ENCODE measurements around the gene VOPP1.
"Not testable (repeated sequence)": the region's sequence is repeated elsewhere in the genome, so short reads cannot be mapped to it uniquely, and the experiment has no call there.

Gene VOPP1

GRCh38 chr7:55472406-55472805 is 99.9 kb downstream of the VOPP1 start:
- H3K27ac Mint-ChIP-seq: peak overlapping the region; percentile 58
- ATAC-seq: not testable (repeated sequence)

GRCh38 chr7:55471594-55471993 is 100.7 kb downstream of the VOPP1 start:
- Mint-ChIP-seq H3K4me1 (peaks cover 59% of the 10 kb centered on the region), H3K27ac (peak overlapping the region; percentile 58), H3K36me3 (peaks cover 24% of the 10 kb centered on the region)
- DNase-seq (ENCODE audit: low spot score in 2 of 2); H3K4me3 Mint-ChIP-seq; ATAC-seq; H3K9me3 Mint-ChIP-seq: not testable (repeated sequence)

More at GRCh38 chr7:55472406-55472805, 99.9 kb downstream of the VOPP1 start:
- H3K4me3 Mint-ChIP-seq; H3K9me3 Mint-ChIP-seq; DNase-seq (ENCODE audit: low spot score in 2 of 2): not testable (repeated sequence)
- H3K36me3 Mint-ChIP-seq: peaks cover 28% of the 10 kb centered on the region
- H3K4me1 Mint-ChIP-seq: peaks cover 63% of the 10 kb centered on the region

DNA sequence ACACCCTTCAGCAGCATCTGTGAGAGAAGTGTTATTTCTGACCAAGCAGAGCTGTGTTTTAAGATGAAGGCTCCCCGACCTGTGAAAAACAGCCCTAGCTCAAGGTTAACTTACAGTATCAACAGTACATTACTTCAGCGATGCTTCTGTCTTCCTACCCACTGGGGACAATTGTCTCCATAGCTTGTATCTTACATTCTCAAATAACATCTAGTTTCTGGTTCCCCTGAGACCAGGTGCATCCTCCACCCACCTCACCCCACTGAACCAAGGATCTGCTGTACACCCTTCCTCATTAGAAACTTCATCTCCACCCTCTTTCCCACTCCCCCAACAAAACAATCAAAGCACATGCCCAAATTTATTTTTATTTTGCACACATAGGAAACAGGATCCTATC is 102.0 kb downstream of the VOPP1 start:
- ATAC-seq (no peak), DNase-seq (ENCODE audit: low spot score in 2 of 2) (no peak)
- Mint-ChIP-seq H3K4me3 (no peak overlapping the region), H3K36me3 (peaks cover 27% of the 10 kb centered on the region), H3K27ac (peak overlapping the region; percentile 58), H3K4me1 (peaks cover 46% of the 10 kb centered on the region), H3K9me3 (no peaks in the 10 kb centered on the region)

GRCh38 chr7:55469721-55470120 is 102.6 kb downstream of the VOPP1 start:
- peaks cover 22% of the 10 kb centered on the region for H3K36me3 Mint-ChIP-seq
- ATAC-seq (no peak), DNase-seq (ENCODE audit: low spot score in 2 of 2) (no peak)
- H3K9me3 Mint-ChIP-seq: no peaks in the 10 kb centered on the region
- H3K4me3 Mint-ChIP-seq: no peak overlapping the region
- H3K27ac Mint-ChIP-seq: peak overlapping the region; percentile 57
- peaks cover 40% of the 10 kb centered on the region for H3K4me1 Mint-ChIP-seq

GRCh38 chr7:55469271-55469681 is 103.0 kb downstream of the VOPP1 start:
- peak; percentile 91 for ATAC-seq
- Mint-ChIP-seq H3K9me3 (no peaks in the 10 kb centered on the region), H3K4me1 (peaks cover 36% of the 10 kb centered on the region), H3K36me3 (peaks cover 26% of the 10 kb centered on the region), H3K27ac (peak overlapping the region; percentile 57), H3K4me3 (no peak overlapping the region)
- no peak for DNase-seq (ENCODE audit: low spot score in 2 of 2)

- Mint-ChIP-seq H3K27ac (peak overlapping the region; percentile 57), H3K36me3 (peaks cover 30% of the 10 kb centered on the region)
Measured at GRCh38 chr7:55468495-55468894, 103.8 kb downstream of the VOPP1 start.

DNA sequence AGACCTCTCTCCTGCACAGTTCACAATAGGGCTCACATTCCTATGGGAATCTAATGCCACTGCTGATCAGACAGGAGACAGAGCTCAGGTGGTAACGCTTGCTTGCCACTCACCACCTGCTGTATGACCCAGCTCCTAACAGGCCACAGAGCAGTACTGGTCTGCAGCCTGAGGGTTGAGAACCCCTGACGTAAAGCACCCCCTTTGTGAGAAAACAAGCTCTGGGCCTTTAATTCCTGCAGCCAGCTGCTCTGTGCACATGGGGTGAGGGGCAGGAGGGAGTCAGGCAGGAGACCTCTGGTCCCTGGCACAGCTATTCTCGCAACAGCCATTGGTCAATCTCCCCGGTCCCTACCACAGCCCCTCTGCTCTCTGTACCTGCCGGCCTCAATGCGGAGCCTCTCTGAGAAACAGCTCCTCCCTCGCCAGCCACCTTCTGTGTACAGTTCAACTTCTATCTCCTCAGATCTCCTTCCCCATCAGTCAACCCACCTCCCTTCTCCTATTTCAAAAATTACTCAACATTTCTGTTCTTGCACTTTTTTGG is 105.2 kb downstream of the VOPP1 start:
- Mint-ChIP-seq H3K4me3 (no peak overlapping the region), H3K4me1 (peaks cover 42% of the 10 kb centered on the region), H3K27ac (peak overlapping the region; percentile 37), H3K36me3 (peaks cover 35% of the 10 kb centered on the region), H3K9me3 (peaks cover 3% of the 10 kb centered on the region)
- no peak for ATAC-seq
- peak in 1 of 2 donors; percentile 44 for DNase-seq (ENCODE audit: low spot score in 2 of 2)

More at GRCh38 chr7:55468495-55468894, 103.8 kb downstream of the VOPP1 start:
- Mint-ChIP-seq H3K9me3 (no peaks in the 10 kb centered on the region), H3K4me3 (no peak overlapping the region), H3K4me1 (peaks cover 38% of the 10 kb centered on the region)
- DNase-seq (ENCODE audit: low spot score in 2 of 2) (no peak), ATAC-seq (no peak)

DNA sequence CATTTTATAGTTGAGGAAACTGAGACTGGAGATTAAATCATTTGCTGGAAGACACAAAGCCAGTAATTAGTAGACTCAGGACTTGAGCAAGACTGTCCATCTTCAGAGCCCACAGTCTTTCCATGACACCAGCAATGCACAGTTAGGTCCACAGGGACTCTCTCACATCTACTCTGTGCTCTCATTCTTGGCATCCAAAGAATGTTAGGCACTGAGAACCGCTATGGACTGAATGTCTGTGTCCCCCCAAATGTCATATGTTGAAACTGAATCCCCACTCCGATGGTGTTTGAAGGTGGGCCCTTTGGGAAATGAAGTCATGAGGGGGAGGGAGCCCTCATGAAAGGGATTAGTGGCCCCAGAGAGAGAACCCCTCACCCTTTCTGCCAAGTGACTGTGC is 106.6 kb downstream of the VOPP1 start:
- no peak overlapping the region for H3K27ac Mint-ChIP-seq
- ATAC-seq (no peak), DNase-seq (ENCODE audit: low spot score in 2 of 2) (no peak)
- no peak overlapping the region for H3K4me3 Mint-ChIP-seq
- H3K9me3 Mint-ChIP-seq: peaks cover 3% of the 10 kb centered on the region
- peaks cover 36% of the 10 kb centered on the region for H3K36me3 Mint-ChIP-seq
- H3K4me1 Mint-ChIP-seq: peaks cover 48% of the 10 kb centered on the region

DNA sequence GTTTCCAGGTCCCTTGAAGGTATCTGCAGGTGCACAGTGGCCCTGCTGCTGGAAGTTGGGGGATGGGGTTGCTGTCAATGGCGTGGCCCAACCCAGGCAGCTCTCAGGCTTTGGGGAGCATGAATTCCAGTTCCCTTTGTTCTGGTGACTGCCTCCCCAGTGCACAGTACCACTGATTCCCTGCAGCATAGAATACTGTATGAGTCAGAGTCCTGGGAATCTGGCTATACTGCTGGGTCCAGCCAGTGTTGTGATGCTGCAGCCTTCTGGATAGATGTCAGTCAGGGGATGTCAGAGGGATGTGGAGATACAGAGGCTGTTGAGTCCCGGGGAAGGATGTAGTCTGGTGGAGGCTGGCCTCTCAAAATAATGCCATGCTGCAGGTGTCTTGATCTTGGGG is 107.9 kb downstream of the VOPP1 start:
- ATAC-seq: no peak
- Mint-ChIP-seq H3K27ac (peak overlapping the region; percentile 7), H3K9me3 (peaks cover 12% of the 10 kb centered on the region), H3K36me3 (peaks cover 41% of the 10 kb centered on the region), H3K4me1 (peaks cover 36% of the 10 kb centered on the region), H3K4me3 (no peak overlapping the region)
- peak in 1 of 2 donors; percentile 17 for DNase-seq (ENCODE audit: low spot score in 2 of 2)

DNA sequence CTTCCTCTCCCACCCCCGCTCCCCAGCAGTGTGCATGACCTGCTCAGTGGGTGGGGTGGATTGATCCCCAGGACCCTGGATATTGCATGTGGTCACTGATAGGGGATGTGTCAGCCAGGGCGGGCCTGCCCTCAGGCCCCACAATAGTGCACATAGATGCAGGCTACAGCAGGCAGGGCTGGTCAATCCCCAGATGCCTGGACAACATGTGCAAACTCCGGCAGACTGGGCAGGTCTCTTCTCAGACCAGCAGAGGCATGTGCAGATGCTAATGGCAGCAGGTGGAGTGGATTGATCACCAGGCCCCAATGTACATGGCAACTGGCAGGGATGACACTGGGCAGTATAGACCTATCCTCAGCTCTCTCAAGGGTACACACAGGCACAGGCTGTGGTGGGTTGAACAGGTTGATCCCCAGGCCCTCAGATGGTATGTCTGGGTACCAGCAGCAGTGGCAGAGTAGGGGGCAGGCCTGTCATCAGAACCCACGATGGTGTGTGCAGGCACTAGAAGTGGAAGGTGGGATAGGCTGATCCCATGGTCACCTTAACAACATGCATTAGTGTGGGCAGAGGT is 108.5 kb downstream of the VOPP1 start:
- DNase-seq (ENCODE audit: low spot score in 2 of 2) (no peak), ATAC-seq (no peak)
- Mint-ChIP-seq H3K9me3 (peaks cover 19% of the 10 kb centered on the region), H3K4me3 (no peak overlapping the region), H3K4me1 (peaks cover 32% of the 10 kb centered on the region), H3K27ac (peak overlapping the region; percentile 2), H3K36me3 (peaks cover 41% of the 10 kb centered on the region)

- peaks cover 29% of the 10 kb centered on the region for H3K9me3 Mint-ChIP-seq
- peaks cover 19% of the 10 kb centered on the region for H3K36me3 Mint-ChIP-seq
- no peak for ATAC-seq
- DNase-seq (ENCODE audit: low spot score in 2 of 2): no peak
- H3K4me3 Mint-ChIP-seq: no peak overlapping the region
- H3K27ac Mint-ChIP-seq: no peak overlapping the region
- peaks cover 22% of the 10 kb centered on the region for H3K4me1 Mint-ChIP-seq
Measured at GRCh38 chr7:55458351-55458750, 114.0 kb downstream of the VOPP1 start.

- H3K4me1 Mint-ChIP-seq: peaks cover 22% of the 10 kb centered on the region
- no peak overlapping the region for H3K4me3 Mint-ChIP-seq
- H3K27ac Mint-ChIP-seq: no peak overlapping the region
- H3K36me3 Mint-ChIP-seq: peaks cover 19% of the 10 kb centered on the region
- no peak for DNase-seq (ENCODE audit: low spot score in 2 of 2)
- ATAC-seq: no peak
- H3K9me3 Mint-ChIP-seq: peaks cover 29% of the 10 kb centered on the region
Measured at GRCh38 chr7:55457801-55458200, 114.5 kb downstream of the VOPP1 start.

DNA sequence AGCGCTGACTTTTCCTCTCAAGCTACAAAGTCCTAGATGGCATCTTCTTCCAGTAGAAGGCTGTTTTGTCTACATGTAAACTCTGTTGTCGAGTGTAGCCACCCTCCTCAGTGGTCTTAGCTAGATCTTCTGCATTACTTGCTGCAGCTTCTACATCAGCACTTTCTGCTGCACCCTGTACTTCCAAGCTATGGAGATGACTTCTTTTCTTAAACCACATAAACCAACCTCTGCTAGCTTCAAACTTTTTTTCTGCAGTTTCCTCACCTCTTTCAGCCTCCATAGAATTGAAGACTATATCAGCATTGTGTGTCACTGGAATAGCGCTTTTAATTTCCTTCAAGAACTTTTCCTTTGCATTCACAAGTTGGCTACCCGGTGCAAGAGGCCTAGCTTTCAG is 119.3 kb downstream of the VOPP1 start:
- Mint-ChIP-seq H3K4me1 (peaks cover 13% of the 10 kb centered on the region), H3K9me3 (peaks cover 5% of the 10 kb centered on the region), H3K4me3 (no peak overlapping the region), H3K36me3 (peaks cover 6% of the 10 kb centered on the region), H3K27ac (no peak overlapping the region)
- ATAC-seq (no peak), DNase-seq (ENCODE audit: low spot score in 2 of 2) (no peak)

GRCh38 chr7:55449992-55450535 is 122.2 kb downstream of the VOPP1 start:
- Mint-ChIP-seq H3K4me3 (no peak overlapping the region), H3K4me1 (peaks cover 12% of the 10 kb centered on the region), H3K36me3 (peaks cover 6% of the 10 kb centered on the region), H3K9me3 (no peaks in the 10 kb centered on the region), H3K27ac (no peak overlapping the region)
- ATAC-seq: no peak
- no peak for DNase-seq (ENCODE audit: low spot score in 2 of 2)

DNA sequence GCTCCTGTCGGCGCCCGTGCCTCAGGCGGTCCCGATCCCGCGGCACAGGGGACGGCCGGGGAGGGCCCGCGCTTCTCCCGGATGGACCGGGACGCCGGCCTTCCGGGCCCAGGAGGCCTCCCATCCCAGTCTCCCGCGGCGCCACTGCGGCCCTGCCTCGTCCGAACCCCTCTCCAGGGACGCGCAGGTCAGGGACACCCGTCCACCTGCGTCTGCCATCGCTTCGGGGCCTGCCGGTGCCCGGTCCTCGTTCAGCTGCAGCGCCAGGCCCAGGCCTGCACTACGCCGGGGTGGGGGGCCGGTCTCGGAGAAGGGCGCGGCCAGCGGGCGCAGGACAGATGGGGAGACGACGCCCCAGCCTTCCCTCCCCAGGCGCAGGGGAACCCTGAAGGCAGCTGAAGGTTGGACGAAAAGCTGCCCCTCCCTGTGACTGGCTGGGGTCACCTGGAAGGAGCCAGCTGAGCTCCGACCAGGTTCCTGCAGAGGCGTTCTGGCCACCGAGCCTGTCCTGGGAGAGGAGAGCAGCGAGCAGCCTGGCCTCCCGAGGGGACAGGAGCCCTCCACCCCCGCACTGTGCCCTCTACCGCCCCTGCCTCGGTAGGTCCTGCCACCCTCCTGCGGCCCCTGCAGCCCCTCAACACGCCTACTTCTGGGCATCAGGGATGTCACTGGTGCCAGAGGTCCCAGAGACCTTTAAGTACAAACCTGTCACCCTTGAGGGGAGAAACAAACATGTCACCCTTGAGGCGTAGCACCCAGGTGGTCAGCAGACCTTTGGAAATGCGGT is 122.9 kb downstream of the VOPP1 start:
- H3K4me1 Mint-ChIP-seq: peaks cover 9% of the 10 kb centered on the region
- ATAC-seq (no peak), DNase-seq (ENCODE audit: low spot score in 2 of 2) (peak in 1 of 2 donors; percentile 47)
- H3K36me3 Mint-ChIP-seq: peaks cover 6% of the 10 kb centered on the region
- H3K4me3 Mint-ChIP-seq: no peak overlapping the region
- H3K9me3 Mint-ChIP-seq: no peaks in the 10 kb centered on the region
- H3K27ac Mint-ChIP-seq: no peak overlapping the region
